Measurements from ENCODE around the gene RPP30. TPM values are rescaled to one million over a fixed set of nuclear protein-coding genes. Genes with fewer than 3 reads are reported as not detected.

Gene RPP30
- total RNA-seq, 2 experiments from 2014 or later: 55.8 to 56.8 TPM

DNA sequence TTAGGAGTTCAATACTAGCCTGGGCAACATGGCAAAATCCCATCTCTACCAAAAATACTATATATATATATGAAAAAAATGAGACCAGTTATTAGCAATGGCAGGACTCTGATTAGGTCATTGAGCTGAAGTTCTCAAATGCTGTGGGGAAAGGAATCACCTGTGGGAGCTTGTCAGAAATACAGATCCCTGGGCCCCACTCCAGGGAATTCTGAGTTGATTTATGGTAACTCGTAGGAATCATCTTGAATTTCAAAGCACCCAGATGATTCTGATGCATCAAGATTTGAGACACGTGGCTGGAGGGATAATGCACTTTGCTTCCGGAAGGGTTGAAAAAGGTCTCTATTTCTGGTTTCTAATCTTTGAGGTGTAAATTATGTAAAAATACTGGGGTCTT, 50.1 kb downstream of the RPP30 start:
- TF ChIP-seq, protein P1, sequence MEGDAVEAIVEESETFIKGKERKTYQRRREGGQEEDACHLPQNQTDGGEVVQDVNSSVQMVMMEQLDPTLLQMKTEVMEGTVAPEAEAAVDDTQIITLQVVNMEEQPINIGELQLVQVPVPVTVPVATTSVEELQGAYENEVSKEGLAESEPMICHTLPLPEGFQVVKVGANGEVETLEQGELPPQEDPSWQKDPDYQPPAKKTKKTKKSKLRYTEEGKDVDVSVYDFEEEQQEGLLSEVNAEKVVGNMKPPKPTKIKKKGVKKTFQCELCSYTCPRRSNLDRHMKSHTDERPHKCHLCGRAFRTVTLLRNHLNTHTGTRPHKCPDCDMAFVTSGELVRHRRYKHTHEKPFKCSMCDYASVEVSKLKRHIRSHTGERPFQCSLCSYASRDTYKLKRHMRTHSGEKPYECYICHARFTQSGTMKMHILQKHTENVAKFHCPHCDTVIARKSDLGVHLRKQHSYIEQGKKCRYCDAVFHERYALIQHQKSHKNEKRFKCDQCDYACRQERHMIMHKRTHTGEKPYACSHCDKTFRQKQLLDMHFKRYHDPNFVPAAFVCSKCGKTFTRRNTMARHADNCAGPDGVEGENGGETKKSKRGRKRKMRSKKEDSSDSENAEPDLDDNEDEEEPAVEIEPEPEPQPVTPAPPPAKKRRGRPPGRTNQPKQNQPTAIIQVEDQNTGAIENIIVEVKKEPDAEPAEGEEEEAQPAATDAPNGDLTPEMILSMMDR (IDR thresholded peaks at IDR 0.05): no peak
- intact Hi-C loops (cut with micrococcal nuclease): no loop called here

DNA sequence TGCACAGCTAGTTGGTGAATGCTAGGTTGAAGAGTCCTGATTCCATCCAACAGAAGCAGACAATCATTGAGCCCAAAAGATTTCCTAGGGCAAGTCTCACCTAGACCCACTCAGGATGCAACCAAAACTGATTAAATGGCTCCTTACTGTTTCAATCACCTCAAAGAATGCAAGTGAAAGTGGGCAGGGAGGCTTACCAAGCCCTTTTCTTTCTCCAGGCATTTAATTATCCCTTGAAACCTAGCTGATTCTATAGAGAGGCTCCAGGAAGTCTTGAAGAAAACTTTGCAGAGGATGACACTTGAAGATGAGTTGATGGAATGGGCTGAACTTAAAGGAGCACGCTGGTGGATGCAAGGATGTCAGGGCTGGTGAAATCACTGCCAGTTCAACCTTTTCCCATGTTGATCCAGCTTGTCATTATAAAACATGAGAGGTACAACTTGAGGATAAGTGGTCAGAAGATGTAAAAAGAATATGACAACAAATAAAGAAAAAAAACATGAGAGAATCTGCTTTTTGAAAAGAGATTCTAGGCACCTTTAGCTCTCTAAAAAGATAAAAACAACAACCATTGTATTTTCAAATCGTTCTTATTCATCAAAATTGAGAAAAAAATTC, 51.4 kb downstream of the RPP30 start:
- no peaks in the 10 kb centered on the region for H3K9me3 Mint-ChIP-seq
- CTCF ChIA-PET: interaction anchor here (1.1 to 2.2 kb wide), 3 partner anchors 9 to 43 kb away, joined by 3 to 9 read pairs (median 4); no protein-coding TSS in a partner anchor
- H3K4me3 Mint-ChIP-seq: no peak overlapping the region
- DNase-seq (no peak), ATAC-seq (no peak)
- intact Hi-C loops (cut with micrococcal nuclease): no loop called here
- H3K27me3 Mint-ChIP-seq: peaks cover 5% of the 10 kb centered on the region
- TF ChIP-seq, protein P1 (IDR thresholded peaks at IDR 0.05): no peak
- POLR2A ChIA-PET: no interaction called here
- H3K4me1 Mint-ChIP-seq (ENCODE audit: low read depth): no peaks in the 10 kb centered on the region
- no peak overlapping the region for H3K27ac Mint-ChIP-seq
- H3K36me3 Mint-ChIP-seq (ENCODE audit: low read depth): no peaks in the 10 kb centered on the region

More for the DNA sequence above, 50.1 kb downstream of the RPP30 start:
- no peak overlapping the region for H3K4me3 Mint-ChIP-seq
- ChIA-PET POLR2A (no interaction called here), CTCF (interaction anchor here (0.7 to 2.2 kb wide), 4 partner anchors 10 to 156 kb away, joined by 3 to 9 read pairs (median 4); no protein-coding TSS in a partner anchor)
- H3K9me3 Mint-ChIP-seq: no peaks in the 10 kb centered on the region
- H3K4me1 Mint-ChIP-seq (ENCODE audit: low read depth): no peaks in the 10 kb centered on the region
- H3K36me3 Mint-ChIP-seq (ENCODE audit: low read depth): no peaks in the 10 kb centered on the region
- H3K27me3 Mint-ChIP-seq: peaks cover 5% of the 10 kb centered on the region
- ATAC-seq (no peak), DNase-seq (no peak)
- H3K27ac Mint-ChIP-seq: no peak overlapping the region

DNA sequence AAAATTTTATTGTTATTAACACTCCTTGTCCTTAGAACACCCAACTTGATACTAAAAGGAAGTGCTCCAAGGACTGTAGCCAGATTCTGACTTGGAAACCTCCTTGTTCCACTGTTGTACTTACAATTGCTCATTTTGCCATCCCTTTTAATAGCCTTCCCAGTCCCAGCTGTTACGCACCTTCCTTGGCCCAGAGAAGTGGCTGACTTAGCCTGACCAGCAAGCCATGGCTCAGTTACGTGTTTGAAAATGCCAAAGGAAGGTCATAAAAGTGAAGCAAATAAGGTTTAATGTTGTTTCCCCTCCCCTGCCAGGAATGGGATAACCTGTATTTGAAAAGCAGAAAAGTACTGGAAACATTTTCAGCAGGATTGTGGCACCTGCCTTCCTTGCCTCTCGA, 52.8 kb downstream of the RPP30 start:
- POLR2A ChIA-PET: no interaction called here
- Mint-ChIP-seq H3K4me1 (ENCODE audit: low read depth) (no peaks in the 10 kb centered on the region), H3K9me3 (no peaks in the 10 kb centered on the region), H3K4me3 (no peak overlapping the region), H3K36me3 (ENCODE audit: low read depth) (no peaks in the 10 kb centered on the region), H3K27ac (no peak overlapping the region), H3K27me3 (peaks cover 13% of the 10 kb centered on the region)
- DNase-seq: no peak
- no peak for ATAC-seq
- CTCF ChIA-PET: interaction anchor here (1.2 kb wide), 1 partner anchor 10 kb away, joined by 3 read pairs; no protein-coding TSS in a partner anchor
- TF ChIP-seq, protein P1 (IDR thresholded peaks at IDR 0.05): no peak
- intact Hi-C loops (cut with micrococcal nuclease): no loop called here

DNA sequence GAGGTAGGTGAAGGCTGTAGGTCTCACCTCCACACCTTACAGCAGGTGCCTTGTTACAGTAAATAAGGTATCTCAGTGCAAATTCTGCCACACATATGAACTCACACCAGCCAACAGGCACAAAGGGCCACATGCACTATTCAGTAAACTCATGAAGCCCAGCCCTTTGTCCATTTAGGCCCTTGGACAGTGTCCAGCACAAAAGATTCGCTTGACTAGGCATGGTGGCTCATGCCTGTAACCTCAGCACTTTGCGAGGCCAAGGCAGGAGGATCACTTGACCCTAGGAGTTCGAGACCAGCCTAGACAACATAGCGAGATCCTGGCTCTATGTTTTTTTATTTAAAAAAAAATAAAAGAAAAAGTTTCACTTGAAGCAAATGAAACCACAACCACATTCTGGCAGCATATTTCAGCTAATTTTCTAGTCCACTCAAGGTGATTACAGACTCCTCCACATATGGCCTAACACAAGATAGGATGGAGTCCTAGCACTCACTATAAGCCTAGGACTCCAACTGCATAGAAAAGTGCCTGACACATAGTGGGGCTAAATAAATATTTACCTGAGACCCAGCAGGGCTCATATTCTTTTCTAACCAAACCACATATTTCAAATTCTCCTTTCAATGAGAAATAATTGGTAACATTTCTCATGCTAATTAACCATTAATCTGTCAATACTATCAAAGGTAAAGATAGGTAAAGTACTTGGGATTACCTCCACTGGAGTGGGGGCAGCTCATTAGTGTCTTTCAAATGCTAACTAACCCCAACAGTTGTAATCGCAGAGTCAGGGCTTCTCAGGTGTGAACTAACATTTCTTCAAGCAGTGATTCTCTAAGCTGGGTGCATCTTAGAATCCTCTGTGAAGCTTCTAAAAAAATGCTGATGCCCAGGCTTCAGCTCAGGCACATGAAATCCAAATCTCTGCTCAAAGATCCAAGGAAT, 53.6 kb downstream of the RPP30 start:
- intact Hi-C loops (cut with micrococcal nuclease): no loop called here
- no peak overlapping the region for H3K4me3 Mint-ChIP-seq
- H3K9me3 Mint-ChIP-seq: no peaks in the 10 kb centered on the region
- TF ChIP-seq, protein P1 (IDR thresholded peaks at IDR 0.05): no peak
- ChIA-PET POLR2A (no interaction called here), CTCF (interaction anchor here (0.6 kb wide), 1 partner anchor 1176 kb away, joined by 3 read pairs; no protein-coding TSS in a partner anchor)
- H3K4me1 Mint-ChIP-seq (ENCODE audit: low read depth): no peaks in the 10 kb centered on the region
- no peaks in the 10 kb centered on the region for H3K36me3 Mint-ChIP-seq (ENCODE audit: low read depth)
- H3K27me3 Mint-ChIP-seq: peaks cover 14% of the 10 kb centered on the region
- ATAC-seq: no peak
- no peak overlapping the region for H3K27ac Mint-ChIP-seq
- DNase-seq: no peak

All from activated CD8-positive, alpha-beta T cell treated with anti-CD3 and anti-CD28 coated beads for 36 hours (primary cell).